ENCODE measurements around the gene TMEM181.
"Not testable (repeated sequence)": the region's sequence is repeated elsewhere in the genome, so short reads cannot be mapped to it uniquely, and the experiment has no call there.

Gene TMEM181

DNA sequence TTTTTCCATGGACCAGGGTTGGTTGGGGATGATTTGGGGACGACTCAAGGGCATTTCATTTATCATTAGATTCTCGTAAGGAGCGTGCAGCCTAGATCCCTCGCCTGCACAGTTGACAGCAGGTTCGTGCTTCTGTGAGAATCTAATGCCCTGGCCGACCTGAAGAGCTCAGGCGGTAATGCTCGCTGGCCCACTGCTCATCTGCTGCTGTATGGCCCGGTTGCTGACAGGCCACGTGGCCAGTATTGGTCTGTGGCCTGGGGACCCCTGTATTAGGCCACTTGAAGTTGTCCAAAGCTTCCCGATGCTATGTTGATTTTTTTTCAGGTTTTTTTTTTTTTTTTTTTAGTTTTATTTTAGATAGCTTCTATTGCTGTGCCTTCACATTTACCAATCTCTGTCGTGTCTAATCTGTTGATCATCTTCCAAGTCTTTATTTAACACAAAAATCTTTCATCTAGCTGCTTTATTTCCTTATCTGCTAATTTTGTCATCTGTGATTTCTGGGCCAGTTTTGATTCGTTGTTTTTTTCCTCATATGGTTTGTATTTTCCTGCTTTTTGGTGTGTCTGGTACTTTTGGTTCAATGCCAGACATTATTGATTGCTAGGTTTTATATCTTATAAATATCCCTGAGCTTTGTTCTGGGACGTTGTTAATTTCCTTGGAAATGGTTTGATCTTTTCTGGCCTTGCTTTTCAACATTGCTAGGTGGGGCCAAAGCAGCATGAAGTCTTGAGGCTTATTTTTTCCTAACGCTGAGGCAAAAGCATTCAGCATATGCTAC lies 43.6 kb downstream of the TMEM181 start:
- DNase-seq = no peak

DNA sequence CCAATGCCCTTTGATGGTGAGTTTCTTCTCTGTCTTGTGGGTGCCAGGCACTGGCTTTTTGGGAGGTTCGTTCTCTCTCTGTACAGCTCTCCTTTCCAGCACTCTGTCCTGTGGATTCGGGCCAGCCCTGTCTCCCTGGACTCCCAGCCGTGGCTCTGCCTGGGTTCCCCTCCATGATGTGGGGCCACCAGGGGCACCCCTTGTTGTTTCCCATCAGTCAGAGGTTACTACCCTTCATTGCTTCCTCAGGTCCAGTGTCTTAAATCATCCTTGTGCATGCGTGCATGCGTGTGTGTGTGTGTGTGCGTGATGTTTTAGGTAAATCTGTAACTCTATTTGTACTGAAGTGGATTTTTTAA lies 44.1 kb downstream of the TMEM181 start:
- no peak for DNase-seq

DNA sequence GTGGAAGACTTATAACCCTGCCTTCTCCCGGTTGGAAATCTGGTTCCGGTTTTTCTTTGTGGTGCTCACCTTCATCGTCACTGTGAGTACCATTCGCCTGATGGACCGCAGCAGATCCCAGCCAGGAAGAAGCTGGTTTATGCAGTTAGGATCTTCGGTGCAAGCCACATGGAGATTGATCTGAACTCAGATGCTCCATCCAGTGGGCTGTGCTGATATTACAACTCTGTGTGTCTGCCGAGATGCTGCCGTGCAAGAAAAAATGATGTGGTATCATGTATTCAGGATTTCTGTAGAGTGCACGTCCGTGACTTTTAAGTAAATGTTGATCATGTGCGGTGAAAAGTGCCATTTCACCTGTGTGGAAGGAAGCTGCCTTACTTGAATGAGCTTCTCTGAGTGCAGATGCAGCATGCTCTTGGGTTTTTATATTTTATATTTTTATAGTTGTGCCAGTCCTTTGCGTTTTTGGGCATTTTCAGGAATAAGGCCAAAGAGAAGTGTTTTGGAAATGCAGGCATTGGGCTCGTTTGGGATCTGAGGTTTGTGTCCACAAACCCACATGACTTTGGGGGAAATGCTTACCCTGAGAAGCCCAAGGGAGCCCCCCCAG lies 45.5 kb downstream of the TMEM181 start:
- DNase-seq = peak; percentile 84

DNA sequence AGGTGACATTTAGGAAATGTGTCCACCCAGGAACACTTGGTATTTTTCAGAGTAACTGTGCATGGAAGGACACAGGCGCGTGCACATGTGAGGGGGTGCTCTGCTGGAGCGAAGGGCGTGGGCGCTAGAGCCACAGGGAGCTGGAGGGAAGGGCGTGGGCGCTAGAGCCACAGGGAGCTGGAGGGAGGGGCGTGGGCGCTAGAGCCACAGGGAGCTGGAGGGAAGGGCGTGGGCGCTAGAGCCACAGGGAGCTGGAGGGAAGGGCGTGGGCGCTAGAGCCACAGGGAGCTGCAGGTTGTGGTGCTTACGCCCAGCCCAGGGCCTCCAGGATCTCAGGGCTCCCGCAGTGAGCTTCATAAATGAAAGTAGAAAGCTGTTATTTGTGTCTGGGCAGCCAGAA lies 46.1 kb downstream of the TMEM181 start:
- not testable (repeated sequence) for DNase-seq

DNA sequence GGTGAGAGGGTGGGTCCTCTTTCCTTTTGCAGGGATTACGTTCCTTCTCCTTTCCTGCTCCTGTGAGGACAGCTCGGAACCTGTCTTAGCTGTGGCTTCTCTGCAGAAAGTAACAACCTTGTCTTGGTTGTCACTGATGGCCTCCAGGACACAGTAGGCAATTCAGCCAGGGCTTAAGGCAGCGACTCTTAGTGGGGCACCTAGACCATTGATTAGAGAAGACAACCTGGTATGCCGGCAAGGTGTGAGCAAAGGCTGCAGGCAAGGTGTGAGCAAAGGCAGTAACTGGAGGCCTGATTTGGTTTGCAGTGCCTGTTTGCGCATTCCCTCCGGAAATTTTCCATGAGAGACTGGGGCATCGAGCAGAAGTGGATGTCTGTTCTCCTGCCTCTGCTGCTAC lies 47.0 kb downstream of the TMEM181 start:
- no peak for DNase-seq

DNA sequence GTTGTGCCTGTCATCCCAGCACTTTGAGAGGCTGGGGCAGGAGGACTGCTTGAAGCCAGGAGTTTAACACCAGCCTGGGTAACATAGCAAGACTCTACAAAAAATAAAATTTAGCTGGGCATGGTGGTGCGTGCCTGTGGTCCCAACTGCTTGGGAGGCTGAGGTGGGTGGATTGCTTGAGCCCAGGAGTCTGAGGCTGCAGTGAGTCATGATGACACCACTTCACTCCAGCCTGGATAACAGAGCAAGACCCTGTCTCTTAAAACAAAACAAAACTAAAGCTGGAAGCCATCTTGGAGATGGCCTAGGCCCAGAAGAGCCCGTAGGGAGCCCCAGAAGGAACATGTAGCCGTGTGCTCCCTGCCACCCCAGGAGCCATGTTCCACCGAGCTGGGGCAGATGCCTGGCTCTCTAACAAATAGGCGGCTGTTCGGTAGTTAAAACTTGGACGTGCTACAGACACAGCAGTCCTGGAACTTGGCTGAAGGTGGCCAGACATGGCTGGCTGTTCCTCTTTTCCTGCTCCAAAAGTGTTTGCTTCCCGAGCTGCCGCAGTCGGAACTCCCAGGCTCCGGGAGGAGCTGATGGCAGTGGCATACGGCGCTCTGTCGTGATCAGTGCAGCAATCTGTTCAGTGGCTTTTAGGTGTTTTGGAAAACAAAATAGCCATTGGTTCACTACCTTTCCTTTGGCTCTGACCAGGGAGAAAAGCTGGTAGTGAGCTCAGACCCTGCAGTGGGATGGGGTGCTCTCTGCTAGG lies 47.7 kb downstream of the TMEM181 start:
- DNase-seq = no peak

DNA sequence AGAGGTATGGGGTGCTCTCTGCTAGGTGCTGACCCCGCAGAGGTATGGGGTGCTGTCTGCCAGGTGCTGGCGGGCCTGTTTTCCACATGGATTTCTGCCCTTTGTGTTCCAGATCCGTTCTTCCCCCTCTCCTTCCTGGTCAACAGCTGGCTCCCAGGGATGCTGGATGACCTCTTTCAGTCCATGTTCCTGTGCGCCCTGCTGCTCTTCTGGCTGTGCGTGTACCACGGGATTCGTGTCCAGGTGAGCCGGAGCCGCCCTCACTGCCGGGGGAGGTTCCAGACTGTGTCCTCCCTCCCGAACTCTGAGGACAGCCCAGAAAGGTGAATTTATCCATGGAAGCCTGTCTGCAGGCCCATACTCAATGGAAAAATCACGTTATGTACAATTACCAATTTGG lies 48.3 kb downstream of the TMEM181 start:
- no peak for DNase-seq

DNA sequence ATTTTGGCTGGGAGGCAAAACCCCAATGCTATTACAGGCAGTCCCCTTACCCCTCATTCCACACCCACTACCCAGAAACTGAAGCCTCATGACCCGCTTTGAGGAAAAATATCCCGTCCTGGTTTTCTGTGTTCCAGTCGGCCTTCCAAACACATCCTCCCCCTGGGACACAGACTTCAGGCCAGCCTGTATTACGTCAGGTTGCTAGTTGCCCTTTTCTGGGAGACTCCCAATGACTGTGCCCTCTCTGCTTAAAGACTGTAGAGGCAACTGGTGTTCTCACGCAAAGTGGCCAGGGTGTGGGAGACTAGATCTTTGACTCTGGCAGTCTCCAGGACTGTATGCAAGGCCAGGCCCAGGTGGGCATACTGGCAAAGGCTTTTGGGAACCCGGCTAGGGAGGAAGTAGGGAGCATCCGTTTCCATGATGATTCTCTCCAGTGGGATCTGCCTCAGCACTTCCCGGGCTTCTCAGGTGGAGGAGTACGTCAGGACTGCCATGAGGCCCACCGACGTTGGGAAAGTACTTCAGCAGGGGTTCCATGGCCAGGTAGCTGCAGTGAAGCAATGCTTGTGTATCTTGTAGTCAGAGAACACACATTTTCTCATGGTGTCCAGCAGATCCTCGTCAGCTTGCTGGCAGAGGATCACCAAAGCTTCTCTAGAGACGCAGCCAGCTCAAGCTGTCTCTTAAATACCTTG lies 49.7 kb downstream of the TMEM181 start:
- no peak for DNase-seq

DNA sequence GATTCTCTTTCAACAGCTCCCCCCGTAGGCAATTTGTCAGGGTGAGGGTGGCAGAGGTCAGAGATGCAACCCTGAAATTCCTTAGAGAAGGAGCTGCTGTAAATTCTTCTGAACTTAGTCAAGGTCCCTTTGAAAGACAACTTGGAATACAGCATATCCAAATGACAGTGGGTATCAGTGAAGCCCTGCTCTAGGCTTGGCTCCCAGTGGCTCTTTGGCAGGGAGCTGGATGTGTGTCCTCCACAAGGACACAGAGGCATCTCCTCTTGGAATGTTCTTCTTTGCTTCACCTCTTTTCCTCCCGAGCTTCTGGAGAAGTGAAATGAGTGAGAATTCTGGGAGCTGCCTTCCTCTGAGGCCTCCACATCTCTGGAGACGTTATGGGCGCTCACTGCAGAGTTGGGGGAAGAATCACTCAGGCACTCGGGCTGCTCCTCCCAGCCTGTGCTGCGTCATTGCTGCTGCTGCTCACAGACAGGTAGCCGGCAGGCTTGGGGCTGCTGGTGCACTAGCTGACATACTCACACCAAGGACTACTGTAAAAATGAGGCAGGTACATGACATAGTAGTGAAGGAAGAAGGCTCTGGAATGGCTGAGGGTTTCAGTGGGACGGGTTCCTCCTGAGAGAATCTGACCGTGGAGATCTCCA lies 50.6 kb downstream of the TMEM181 start:
- no peak for DNase-seq

DNA sequence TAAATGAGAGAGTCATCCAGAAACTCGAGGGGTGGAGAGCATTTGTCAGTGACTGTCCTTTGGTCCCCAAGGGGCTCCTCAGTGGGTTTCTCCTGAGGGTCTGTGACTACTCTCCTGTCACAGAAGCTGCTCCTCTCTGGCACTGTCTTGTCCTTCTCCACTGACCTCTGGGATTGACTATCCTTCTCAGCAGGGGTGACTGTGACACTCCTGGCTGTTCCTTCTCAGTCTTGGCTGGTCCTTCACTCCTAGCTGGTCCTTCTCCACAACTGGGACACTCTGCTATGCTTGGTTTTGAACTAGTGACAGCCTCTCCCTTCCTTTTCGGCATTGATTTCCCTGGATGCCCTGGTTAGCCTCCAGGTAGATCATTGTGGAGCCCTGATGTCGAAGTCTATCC lies 51.1 kb downstream of the TMEM181 start:
- DNase-seq = no peak

DNA sequence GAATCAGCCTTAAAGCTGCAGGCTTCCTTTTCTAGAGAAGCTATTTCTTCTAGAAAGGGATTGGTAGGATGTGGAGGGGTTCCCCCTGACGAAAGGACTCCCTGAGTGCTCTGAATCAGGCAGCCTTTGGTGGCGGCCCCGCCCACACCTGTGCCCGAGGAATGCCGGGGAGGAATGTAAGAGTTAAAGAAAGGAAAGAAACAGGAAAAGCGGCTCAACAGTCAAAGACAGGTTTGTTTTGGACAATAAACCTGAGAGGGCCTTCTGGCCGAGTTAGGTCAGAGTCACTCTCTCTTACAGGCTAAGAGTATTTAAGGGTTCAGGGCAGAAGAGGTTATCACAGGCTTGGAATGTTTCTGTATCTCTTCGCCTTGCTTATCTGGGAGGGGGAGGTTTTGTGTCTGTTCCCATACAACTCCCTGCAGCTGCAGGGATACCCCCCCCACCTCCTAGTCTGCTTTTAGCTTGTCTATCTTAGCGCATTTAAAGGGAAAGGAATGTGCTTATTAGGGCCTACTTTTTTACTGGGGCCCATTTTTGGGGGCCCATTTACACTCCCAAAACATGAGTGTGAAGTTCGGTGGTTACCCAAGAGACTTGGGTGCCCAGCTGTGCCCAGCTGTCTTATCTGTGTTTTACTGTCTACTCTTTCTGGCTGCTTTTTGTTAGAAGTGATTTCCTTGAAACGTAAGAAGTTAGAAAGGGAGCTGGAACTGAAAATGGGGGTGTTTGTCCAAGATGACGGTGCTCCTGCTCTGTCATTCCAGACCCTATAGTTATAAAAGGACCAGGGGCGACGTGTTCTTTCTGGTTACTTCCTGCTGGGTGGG lies 51.9 kb downstream of the TMEM181 start:
- DNase-seq = no peak

DNA sequence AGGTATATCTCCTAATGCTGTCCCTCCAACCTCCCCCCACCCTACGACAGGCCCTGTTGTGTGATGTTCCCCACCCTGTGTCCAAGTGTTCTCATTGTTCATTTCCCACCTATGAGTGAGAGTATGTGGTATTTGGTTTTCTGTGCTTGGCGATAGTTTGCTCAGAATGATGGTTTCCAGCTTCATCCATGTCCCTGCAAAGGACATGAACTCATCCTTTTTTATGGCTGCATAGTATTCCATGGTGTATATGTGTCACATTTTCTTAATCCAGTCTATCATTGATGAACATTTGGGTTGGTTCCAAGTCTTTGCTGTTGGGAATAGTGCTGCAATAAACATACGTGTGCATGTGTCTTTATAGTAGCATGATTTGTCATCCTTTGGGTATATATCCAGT lies 54.7 kb downstream of the TMEM181 start:
- not testable (repeated sequence) for DNase-seq

DNA sequence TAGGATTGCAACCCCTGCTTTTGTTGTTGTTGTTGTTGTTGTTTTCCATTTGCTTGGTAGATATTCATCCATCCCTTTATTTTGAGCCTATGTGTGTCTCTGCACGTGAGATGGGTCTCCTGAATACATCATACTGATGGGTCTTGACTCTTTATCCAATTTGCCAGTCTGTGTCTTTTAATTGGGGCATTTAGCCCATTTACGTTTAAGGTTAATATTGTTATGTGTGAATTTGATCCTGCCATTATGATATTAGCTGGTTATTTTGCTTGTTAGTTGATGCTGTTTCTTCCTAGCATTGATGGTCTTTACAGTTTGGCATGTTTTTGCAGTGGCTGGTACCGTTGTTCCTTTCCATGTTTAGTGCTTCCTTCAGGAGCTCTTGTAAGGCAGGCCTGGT lies 58.4 kb downstream of the TMEM181 start:
- DNase-seq = not testable (repeated sequence)

DNA sequence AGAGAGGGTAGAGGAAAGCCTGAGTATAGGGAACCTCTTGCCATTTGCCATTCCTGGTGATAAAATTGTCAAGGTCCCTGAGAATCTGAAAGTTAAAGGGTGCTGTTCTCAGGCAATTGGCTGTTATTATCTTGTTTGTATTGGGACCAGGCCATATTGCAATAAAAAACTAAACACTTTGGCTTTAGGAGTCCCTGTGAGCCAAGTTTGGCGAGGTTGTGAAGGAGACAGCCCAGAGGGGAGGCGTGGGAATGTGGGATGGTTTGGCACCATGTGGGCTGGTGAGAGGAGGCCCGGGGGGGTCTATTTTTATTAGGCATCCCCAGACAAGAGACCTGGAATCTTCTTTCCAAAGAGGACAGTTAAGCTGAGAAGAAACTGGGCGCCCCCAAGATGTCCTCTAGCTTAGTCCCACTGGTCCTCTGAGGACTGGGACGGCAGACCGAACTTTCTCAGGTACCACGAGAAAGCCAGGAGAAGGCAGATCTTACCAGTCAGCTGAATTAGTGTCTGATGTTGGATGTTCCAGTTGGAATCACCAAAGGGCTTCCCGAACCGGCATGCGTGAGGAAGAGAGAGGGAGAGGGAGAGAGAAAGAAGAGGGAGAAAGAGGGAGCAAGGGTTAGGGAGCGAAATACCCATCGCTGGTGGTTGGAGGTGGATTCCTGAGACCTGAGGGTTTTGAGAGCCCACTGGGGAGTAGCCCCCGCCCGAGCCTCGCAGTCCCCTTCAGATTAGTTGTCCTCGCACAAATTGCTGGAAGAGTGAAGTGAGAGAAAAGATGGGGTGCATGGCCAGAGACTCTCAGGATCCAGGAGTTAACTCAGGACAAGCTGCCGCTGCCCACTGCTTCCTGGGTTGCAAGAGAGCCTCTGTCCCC lies 60.3 kb downstream of the TMEM181 start:
- no peak for DNase-seq

DNA sequence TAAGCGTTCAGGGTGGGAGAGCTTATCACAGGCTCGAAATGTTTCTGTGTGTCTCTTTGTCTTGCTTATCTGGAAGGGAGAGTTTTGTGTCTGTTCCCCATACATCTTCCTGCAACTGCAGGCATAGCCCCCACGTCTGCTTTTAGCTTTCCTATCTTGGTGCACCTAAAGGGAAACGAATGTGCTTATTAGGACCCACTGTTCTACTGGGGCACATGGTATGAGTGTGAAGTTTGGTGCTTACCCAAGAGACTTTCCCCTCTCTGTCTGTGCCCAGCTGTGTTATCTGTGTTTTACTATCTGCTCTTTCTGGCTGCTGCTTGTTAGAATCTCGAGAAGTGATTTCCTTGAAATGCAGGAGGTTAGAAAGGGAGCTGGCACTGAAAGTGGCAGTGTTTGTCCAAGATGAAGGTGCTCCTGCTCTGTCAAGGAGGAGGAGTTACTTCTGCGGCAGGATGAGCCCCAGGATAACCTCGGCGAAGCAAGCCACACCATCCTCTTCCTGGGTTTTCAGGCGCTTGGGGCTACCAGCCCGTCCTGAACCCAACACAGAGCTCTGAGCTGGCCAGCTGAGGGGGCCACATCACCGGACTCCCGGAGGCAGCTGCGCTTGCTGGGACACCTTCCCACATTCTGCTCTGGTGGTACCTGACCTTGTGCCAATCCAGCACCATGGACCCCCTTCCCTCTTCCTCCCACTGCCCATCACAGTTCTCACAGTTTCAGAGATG lies 61.2 kb downstream of the TMEM181 start:
- peak; percentile 18 for DNase-seq

DNA sequence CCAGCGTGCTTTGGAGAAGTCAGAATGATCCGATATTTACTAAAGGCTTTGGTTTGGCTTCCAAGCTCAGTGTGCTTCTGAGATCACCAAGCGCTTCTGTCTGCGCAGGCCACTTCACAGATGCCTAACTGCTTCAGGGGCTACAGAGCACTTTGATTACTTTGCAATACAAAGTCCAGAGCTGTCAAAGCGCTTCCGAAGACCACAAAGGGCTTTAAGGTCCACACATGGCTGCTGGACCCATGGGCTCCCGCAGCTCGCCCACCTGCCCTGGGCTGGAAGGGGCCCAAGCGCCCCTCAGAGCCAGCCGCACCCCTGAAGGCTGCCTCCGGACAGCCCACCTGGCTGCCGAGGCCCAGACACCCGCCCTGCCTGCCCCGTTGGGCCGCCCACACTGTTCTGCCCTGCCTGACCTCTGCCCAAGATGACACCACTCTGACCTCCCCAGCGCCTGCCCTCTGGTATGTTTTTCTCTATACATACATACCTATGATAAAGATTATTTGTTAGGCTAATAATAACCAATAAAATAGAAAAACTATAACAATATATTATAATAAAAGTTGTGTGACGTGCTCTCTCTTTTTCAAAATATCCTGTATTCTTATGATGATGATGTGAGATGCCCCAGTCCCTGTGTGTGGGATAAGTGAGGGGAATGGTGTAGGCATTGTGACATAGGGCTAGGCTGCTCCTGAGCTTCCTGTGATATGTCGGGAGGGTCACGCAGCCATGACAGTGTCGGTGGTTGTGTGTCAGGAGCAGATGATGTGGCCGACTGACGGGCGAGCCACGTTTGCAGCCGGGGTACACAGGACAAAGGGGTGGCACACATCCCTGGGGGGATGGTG lies 62.0 kb downstream of the TMEM181 start:
- no peak for DNase-seq

DNA sequence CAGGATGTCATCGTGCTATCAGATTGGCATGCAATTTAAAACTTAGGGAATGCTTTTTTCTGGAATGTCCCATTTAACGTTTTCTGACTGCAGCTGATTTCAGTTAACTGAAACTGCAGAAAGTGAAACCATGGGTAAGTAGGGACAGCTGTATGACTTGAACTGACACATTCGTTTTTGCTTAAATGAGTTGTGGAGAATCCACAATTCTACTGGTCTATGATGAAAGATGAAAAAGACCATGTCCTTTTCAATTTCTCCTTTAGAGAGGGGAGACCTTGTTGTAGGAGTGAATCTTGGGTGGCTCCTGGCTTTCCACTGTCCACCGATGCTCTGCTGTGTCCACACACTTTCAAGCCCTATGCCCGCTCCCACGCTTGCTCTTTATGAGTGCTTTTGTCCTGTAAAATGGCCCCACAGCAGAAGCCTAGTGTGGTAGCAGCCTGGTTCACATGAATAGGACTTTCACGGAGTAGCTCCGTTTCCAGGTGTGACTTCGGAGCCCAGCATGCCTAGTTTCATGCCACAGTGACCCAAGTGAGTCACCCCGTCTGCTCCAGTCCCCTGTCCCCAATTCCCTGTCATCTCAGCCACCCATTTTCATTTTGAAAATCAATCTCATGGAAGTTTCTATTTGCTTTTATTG lies 62.8 kb downstream of the TMEM181 start:
- DNase-seq = no peak

Measured in hematopoietic multipotent progenitor cell treated with erythropoietin and hydrocortisone succinate and interleukin-3 and kit ligand, for 6 days (in vitro differentiated cells).